ENCODE data around the gene CHD6. TPM values are rescaled to one million over a fixed set of nuclear protein-coding genes. Genes with fewer than 3 reads are reported as not detected.

CHD6 gene
- total RNA-seq, 1 experiment from 2014 or later = 51.1 TPM

DNA sequence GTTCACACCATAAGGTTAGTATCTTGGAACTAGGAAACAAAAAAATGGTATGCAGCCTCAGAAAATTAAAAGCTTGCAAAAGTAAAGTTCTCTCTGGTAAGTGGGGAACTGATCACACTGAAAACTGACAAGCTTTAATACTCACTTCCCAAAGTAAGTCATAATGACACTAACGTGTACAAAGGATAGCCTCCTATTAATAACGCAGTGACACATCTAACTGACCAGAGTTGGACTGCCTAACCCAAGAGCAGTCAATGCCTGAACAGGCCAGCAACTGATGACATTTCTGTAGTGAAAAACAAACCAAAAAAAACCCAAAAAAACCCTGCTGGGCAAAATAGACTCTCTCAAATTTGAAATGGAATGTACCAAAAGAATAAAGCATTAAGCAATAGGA lies 30.7 kb downstream of the CHD6 start:
- no peaks in the 10 kb centered on the region for H3K27me3 ChIP-seq (ENCODE audit: insufficient read depth, low read depth)

DNA sequence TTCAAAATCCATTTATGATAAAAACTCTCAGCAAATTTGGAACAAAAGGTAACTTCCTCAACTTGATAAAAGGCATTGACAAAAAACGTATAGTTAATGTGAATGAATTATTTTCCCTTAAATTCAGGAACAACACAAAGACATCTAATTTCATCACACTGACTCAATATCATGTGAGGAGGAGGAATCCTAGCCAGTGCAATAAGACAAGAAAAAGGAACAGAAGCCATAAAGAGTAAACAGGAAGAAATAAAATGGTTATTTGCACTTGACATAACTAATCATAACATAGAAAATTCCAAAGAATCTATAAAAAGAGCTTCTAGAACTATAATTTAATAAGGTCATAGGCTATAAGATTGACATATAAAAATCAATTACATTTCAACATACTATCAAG lies 31.4 kb downstream of the CHD6 start:
- intact Hi-C loops (cut with micrococcal nuclease; ENCODE audit: unreplicated experiment) = no loop called here
- Histone ChIP-seq H3K9me3 (ENCODE audit: insufficient read depth, low read depth) (peaks cover 15% of the 10 kb centered on the region), H3K27me3 (ENCODE audit: insufficient read depth, low read depth) (no peaks in the 10 kb centered on the region), H3K79me2 (ENCODE audit: low read depth) (peaks cover 65% of the 10 kb centered on the region), H3K4me2 (no peak overlapping the region), H3K36me3 (ENCODE audit: low read depth) (0 out of 2 replicates have a peak, but pooled peaks cover 2% of the 10 kb centered on the region), H3K9me2 (ENCODE audit: insufficient read depth) (no peaks in the 10 kb centered on the region), H3K4me3 (no peak overlapping the region), H2AFZ (no peak overlapping the region), H4K20me1 (ENCODE audit: insufficient read depth) (peaks cover 25% of the 10 kb centered on the region), H3F3A (ENCODE audit: insufficient read depth, low read depth) (no peaks in the 10 kb centered on the region), H3K4me1 (replicated peaks; ENCODE audit: insufficient read depth) (no peaks in the 10 kb centered on the region), H3K27ac (no peak overlapping the region)
- ChIA-PET CTCF (no interaction called here), POLR2A (ENCODE audit: unreplicated experiment) (no interaction called here)
- no peak for DNase-seq
- no TSS peak for BruUV-seq (replicated peaks)
- TF ChIP-seq, protein P1, sequence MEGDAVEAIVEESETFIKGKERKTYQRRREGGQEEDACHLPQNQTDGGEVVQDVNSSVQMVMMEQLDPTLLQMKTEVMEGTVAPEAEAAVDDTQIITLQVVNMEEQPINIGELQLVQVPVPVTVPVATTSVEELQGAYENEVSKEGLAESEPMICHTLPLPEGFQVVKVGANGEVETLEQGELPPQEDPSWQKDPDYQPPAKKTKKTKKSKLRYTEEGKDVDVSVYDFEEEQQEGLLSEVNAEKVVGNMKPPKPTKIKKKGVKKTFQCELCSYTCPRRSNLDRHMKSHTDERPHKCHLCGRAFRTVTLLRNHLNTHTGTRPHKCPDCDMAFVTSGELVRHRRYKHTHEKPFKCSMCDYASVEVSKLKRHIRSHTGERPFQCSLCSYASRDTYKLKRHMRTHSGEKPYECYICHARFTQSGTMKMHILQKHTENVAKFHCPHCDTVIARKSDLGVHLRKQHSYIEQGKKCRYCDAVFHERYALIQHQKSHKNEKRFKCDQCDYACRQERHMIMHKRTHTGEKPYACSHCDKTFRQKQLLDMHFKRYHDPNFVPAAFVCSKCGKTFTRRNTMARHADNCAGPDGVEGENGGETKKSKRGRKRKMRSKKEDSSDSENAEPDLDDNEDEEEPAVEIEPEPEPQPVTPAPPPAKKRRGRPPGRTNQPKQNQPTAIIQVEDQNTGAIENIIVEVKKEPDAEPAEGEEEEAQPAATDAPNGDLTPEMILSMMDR (conservative IDR thresholded peaks at IDR 0.05) = no peak
- TF ChIP-seq EZH2 (IDR thresholded peaks at IDR 0.05; ENCODE audit: low read depth) = no peak

More for the DNA sequence above, 30.7 kb downstream of the CHD6 start:
- intact Hi-C loops (cut with micrococcal nuclease; ENCODE audit: unreplicated experiment) = no loop called here
- Histone ChIP-seq H3K4me1 (replicated peaks; ENCODE audit: insufficient read depth) (no peaks in the 10 kb centered on the region), H3K27ac (no peak overlapping the region), H3F3A (ENCODE audit: insufficient read depth, low read depth) (no peaks in the 10 kb centered on the region), H3K9me2 (ENCODE audit: insufficient read depth) (no peaks in the 10 kb centered on the region), H2AFZ (no peak overlapping the region), H4K20me1 (ENCODE audit: insufficient read depth) (peaks cover 21% of the 10 kb centered on the region), H3K9me3 (ENCODE audit: insufficient read depth, low read depth) (peaks cover 14% of the 10 kb centered on the region), H3K4me3 (no peak overlapping the region), H3K79me2 (ENCODE audit: low read depth) (peaks cover 66% of the 10 kb centered on the region), H3K4me2 (no peak overlapping the region), H3K36me3 (ENCODE audit: low read depth) (0 out of 2 replicates have a peak, but pooled peaks cover 3% of the 10 kb centered on the region)
- TF ChIP-seq, protein P1 (conservative IDR thresholded peaks at IDR 0.05) = no peak
- no peak for TF ChIP-seq EZH2 (IDR thresholded peaks at IDR 0.05; ENCODE audit: low read depth)
- ChIA-PET POLR2A (ENCODE audit: unreplicated experiment) (no interaction called here), CTCF (no interaction called here)
- no peak for DNase-seq
- no TSS peak for BruUV-seq (replicated peaks)

DNA sequence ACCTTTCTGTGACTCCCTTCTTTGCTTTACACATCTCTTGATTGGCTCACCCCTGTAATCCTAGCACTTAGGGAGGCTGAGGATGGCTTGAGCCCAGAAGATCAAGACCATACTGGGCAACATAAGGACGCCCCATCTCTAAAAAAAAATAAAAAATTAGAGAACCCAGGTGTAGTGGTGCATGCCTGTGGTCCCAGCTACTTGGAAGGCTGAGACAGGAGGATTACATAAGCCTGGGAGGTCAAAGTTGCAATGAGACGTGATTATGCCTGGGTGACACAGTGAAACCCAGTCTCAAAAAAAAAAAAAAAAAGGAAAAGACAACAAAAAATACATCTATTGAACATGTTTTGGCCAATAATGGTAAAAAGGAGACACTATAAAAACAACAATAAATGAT lies 37.8 kb downstream of the CHD6 start:
- Histone ChIP-seq H4K20me1 (ENCODE audit: insufficient read depth) (peaks cover 47% of the 10 kb centered on the region), H2AFZ (no peak overlapping the region), H3K36me3 (ENCODE audit: low read depth) (no peaks in the 10 kb centered on the region), H3K27me3 (ENCODE audit: insufficient read depth, low read depth) (no peaks in the 10 kb centered on the region), H3K79me2 (ENCODE audit: low read depth) (peaks cover 87% of the 10 kb centered on the region), H3K4me1 (replicated peaks; ENCODE audit: insufficient read depth) (no peaks in the 10 kb centered on the region), H3K27ac (no peak overlapping the region), H3F3A (ENCODE audit: insufficient read depth, low read depth) (no peaks in the 10 kb centered on the region), H3K9me3 (ENCODE audit: insufficient read depth, low read depth) (peaks cover 3% of the 10 kb centered on the region; the same call in 1 of the 2 replicates), H3K9me2 (ENCODE audit: insufficient read depth) (no peaks in the 10 kb centered on the region), H3K4me3 (no peak overlapping the region), H3K4me2 (no peak overlapping the region)
- no TSS peak for BruUV-seq (replicated peaks)
- CTCF ChIA-PET = no interaction called here
- TF ChIP-seq EZH2 (IDR thresholded peaks at IDR 0.05; ENCODE audit: low read depth) = no peak
- TF ChIP-seq, protein P1 (conservative IDR thresholded peaks at IDR 0.05) = no peak
- DNase-seq = no peak
- intact Hi-C loops (cut with micrococcal nuclease; ENCODE audit: unreplicated experiment) = no loop called here
- POLR2A ChIA-PET (ENCODE audit: unreplicated experiment) = no interaction called here

Measured in PC-9 (cell line).